ENCODE measurements around the gene CD6.
A peak's percentile ranks its signal among the peaks of the same experiment; 100 is the strongest.
"Not testable (repeated sequence)": the region's sequence is repeated elsewhere in the genome, so short reads cannot be mapped to it uniquely, and the experiment has no call there.

CD6 gene

DNA sequence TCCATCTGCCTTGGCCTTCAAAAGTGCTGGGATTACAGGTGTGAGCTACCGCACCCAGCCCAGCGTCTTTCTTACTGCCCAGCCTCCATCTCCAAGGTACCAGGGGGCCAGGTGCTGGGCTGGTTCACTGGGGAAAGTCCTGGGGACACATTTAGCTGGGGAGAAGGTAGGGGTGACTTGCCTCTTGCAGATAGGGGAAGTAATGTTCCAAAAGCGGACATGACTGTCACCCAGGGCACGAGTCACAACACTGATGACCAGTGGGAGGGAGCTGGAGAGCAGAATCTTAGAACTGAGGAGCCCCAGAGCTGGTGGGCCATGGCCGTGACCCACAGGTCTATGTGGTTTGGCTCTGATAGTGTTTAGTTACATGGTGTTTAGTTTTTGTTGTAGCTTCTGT, 17.1 kb upstream of the CD6 start:
- DNase-seq = peak in 1 of 2 donors; percentile 75

DNA sequence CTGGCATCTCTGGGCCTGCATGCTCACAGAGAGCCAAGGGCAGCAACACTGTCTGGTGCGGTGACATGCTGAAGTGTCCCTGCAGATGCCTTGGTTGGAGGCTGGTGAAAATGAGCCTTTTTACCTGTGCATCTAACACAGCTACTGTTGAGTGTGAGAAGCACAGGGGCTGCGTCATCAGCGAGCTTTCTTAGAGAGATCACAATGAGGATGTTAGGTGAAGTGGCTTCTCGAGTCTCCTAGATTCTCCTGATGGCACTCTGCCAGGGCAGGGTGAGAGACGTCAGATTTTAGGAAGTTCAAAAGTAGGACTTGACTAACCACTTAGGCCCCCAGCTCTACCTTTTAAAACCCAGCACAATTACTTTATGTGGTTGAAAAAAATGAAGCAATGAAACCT, 15.9 kb upstream of the CD6 start:
- DNase-seq = peak in 1 of 2 donors; percentile 45

DNA sequence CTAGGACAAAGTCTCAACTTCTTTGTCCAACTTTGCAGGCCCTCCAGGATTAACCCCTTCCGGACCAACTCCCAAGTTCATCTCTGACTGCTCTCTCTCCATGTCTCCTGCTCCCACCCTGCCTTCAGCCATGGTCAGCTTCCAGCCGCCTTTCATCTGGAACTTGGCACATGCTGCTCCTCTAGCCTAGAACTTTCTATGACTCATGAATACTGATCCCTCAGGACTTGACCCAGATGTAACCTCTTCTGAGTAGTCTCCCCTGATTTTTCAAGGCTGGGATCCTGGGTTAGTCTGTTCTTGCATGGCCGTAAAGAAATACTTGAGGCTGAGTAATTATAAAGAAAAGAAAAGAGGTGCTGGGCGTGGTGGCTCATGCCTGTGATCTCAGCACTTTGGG, 14.3 kb upstream of the CD6 start:
- no peak for DNase-seq

DNA sequence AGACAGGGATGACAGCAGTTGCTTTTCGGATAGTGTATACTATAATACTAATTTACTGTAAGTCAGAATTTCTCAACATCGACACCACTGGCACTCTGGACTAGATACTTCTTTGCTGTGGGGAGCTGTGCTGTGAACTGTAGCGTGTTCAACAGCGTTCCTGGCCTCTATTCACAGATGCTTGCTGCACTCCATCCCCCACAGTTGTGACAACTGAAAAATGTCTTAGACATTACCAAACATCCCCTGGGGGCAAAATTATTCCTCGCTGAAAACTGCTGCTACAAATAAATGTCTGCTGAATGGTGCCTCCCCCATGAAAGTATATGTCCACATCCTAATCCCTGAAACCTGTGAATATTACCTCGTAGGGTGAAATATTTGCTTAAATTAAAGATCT, 12.0 kb upstream of the CD6 start:
- no peak for DNase-seq

DNA sequence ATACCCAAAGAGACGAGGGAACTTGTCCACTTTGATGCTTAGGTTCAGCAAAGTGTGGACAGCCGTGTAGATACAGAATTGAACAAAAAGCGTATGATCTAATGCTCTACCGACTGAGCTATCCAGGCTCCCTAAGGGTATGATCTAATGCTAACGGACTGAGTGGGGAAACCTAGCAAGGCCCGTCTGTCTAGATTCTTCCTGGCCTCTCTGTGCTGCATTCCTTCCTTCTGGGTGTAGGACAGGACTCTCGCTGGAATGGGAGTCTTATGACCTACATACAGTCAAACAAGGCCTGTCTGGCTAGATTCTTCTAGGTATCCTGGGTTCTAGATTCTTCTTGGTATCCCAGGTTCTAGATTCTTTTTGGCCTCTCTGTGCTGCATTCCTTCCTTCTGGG, 11.1 kb upstream of the CD6 start:
- no peak for DNase-seq

GRCh38 chr11:60964801-60965200, 6.7 kb upstream of the CD6 start:
- no peak for DNase-seq

DNA sequence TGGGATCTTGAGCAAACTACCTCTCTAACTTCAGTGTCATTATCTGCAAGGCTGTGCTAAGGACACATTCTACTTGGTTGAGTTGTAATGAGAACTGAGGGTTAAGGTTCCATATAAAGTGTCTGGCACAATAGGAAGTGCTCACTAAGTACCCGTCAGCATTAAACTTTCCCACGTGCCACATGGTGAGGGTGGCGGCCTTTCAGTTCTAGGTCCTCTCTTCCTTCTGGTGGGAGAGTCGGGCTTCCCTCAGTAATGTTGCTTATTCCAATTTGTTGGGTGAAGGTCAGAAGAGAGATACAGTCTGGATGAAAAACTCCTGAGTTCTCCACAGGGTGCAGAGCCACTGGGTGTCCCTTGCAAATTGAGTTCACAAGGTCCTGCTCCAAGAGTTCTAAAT, 4.6 kb upstream of the CD6 start:
- DNase-seq = no peak

- no peak for DNase-seq
Observed at GRCh38 chr11:60968223-60968622, 3.3 kb upstream of the CD6 start.

DNA sequence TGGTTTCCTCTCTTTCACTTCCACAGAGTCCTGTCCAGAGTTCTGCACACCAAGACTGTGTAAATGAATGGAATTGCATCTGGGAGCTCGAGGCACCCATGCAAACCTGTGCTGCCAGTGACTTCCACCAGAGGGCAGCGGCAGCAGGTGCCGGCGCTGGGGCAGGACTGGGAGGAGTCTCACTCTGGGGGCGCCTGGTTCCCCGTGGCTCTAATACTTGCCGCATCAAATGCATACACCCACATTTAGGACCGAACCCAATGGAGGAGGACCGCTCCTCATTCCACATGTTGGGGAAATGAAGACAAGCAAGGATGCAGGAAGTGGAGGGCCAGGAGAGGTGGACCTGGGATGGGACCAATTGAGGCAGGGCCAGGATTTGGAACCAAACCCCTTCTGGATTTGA, 1.1 kb upstream of the CD6 start:
- peak; percentile 80 to 84 for DNase-seq

DNA sequence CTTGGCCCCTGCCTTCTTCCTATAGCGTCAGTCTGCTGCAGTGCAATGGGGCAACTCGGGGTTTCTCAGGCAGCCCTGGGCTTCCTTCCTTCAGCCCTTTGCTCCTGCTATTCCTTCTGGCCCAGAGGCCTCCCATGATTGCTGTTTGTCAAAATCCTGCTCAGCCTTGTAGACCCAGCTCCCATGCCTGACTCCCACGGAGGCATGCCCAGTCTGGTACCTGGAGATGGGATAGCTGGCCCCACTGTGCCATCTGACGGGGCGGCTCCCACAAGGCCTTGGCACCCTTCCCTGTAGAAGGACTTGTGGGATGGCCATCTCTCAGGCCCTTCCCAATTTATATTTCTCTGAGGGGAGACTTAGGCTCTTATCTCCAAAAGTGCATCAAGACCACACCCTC, 590 bp upstream of the CD6 start:
- no peak for DNase-seq

DNA sequence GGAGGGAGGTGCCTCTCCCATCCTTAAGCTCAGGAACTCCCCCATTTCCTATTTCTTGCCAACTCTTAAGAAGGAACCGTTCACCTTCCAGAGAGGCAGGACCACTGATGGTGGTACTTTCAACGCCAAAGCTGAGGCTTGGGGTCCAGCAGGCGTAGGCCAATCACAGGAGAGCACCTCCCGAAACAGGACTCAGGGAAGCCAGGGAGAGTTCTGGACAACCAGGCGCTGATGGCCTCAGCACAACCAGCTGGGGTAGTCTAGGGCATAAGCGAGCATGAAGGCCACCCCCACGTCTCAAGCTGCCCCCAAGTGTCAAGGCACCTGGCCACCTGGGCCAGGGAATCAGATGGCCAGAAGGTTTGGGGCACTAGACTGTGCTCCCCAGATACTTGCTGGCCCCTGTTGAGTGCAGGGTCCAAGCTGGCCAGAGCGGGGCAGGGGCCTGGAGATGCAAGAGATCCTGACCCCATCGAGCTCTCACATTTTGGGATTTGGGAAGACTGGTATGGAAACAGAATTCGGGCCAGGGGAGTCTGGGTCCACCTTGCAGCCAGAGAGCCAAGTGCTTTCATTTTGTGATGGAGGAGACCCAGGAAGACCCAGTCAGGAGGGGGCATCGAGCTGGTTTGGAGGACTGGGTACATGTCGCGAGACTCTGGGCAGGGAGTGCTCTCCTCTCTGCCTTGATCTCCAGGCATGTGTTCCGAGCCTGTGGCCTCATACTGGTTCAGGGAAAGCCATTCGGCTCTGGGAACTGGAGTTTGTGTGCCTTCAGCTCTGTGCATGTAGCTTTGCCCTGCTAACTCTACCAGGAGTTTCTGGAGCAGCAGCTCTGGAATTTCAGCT, 926 bp downstream of the CD6 start:
- DNase-seq = peak; percentile 45 to 50

DNA sequence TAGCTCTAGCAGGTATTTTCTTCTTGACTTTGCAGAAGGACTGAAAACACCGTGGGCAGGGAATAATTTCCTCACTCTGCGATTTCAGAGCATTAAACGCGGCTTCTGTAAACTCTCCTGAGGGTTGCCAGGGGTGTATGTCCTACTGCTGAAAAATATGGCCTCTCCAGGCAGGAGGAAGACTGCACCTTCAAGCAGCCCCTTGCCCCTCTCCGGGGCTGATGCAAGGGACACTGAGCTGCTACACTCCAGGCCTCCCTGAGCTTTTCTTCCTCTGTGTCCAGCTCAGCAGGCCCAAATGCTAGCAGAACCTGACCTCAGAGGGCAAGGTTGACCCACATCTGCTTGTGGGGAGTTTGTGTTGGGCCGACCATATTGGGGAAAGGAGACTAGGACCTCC, 2.2 kb downstream of the CD6 start:
- no peak for DNase-seq

DNA sequence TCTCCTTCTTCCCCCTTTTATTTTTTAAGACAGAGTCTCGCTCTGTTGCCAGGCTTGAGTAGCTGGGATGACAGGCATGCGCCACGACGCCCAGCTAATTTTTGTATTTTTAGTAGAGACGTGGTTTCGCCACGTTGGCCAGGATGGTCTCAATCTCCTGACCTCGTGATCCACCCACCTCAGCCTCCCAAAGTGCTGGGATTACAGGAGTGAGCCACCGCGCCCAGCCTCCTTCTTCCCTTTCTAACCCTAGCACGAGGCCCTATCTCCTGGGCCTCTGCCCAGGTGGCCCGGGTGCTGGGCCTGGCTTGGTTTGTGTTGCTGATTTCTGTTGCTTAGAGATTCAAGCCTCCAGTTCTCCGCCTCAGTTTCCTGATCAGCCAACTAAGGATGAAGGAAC, 2.8 kb downstream of the CD6 start:
- not testable (repeated sequence) for DNase-seq

GRCh38 chr11:60974726-60975125, 3.2 kb downstream of the CD6 start:
- no peak for DNase-seq

DNA sequence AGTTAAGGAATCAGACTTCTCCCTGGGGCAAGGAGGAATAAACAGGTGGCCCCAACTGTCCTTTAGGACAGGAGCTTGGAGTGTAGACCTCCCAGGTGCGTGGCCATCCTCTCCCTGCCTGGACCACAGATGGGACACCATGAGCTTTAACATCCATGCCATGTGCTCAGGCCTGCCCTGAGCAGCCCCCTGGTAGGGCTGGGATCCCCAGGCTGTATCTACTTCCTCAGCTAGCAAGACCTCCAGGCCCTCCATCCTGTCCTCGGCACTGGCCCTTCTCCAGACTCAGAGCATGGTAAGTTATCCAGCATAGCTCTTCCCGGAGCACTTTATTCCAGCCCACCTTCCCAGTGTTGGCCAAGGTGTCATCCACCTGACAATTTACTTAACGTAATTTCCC, 5.7 kb downstream of the CD6 start:
- no peak for DNase-seq

- DNase-seq = no peak
Observed at GRCh38 chr11:60977836-60978235, 6.4 kb downstream of the CD6 start.

DNA sequence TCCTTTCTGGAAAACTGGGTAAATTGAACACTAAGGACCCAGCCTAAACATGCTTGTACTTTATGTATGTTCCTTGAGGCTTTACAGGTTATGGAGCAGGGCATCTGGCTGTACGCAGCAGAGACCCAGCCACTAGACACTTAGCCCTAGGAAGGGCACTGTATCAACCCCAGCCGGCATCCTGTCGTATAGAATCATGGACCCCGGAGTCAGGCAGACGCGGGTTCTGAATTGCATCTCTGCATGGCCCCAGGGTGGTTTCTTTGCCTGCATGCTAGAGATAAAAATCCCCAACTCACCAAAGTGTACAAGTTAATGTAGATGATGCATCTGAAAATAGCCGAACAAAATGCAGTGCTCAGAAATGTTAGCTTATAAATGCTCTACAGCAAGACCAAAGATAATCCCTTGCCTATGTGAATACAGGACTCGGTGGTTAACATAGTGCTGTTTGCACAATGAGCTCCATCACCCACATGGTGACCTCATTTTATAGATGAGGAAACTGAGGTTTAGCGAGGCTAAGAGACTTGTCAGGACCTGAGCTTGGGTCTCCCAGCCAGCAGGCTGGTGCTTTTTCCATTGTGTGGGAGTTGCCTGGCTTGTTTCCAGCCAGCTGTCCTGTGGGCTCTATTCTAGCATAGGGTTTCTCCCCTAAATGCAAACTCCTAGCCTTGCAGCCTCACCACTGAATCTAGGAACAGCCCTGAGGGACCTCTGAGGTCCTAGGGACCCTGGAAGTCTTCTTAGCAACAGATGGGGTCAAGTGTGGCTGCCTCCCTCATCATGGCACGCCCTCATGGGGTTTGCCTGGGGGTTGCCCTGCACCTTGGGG, 7.3 kb downstream of the CD6 start:
- peak in 1 of 2 donors; percentile 55 for DNase-seq

- no peak for DNase-seq
Observed at GRCh38 chr11:60981515-60981914, 10.0 kb downstream of the CD6 start.

GRCh38 chr11:60982184-60982583, 10.7 kb downstream of the CD6 start:
- no peak for DNase-seq

- no peak for DNase-seq
Observed at GRCh38 chr11:60984149-60984548, 12.7 kb downstream of the CD6 start.

- no peak for DNase-seq
Observed at GRCh38 chr11:60984636-60985035, 13.2 kb downstream of the CD6 start.

DNA sequence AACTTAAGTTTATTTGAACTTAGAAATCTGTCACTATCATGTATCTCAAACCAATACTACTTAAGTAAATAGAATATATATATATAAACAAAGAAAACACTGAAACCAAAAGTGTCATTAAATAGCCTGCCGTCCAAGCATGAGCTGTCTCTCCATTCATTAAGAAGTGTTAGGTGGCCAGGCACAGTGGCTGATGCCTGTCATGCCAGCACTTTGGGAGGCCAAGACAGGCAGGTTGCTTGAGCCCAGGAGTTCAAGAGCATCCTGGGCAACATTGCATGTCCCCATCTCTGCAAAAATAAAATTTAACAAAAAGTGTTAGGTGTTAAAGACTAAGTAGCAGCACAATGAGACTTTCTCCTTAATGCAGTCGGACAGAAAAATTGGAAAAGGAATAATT, 14.0 kb downstream of the CD6 start:
- DNase-seq = no peak

GRCh38 chr11:60985991-60986915, 14.8 kb downstream of the CD6 start:
- peak; percentile 91 to 93 for DNase-seq

All from CD4-positive, alpha-beta T cell treated with Interleukin-1 beta for 1 hour (primary cell).